Activated CD4-positive, alpha-beta T cell treated with anti-CD3 and anti-CD28 coated beads for 36 hours (primary cell): ENCODE results near the gene HNF1B. TPM values are rescaled to one million over a fixed set of nuclear protein-coding genes. Genes with fewer than 3 reads are reported as not detected.
"Not testable (repeated sequence)": the region's sequence is repeated elsewhere in the genome, so short reads cannot be mapped to it uniquely, and the experiment has no call there.

Experiments used
- ATAC-seq: fragments of 200-7000 bp; cut with Tn5 transposase; one replicate; pipeline ENCODE4 v1.10.0; 2021; ENCODE audit warnings: mild to moderate bottlenecking, moderate library complexity
- CTCF ChIA-PET: fragments of 350-600 bp; sonication (Branson Sonifier 250); formaldehyde crosslinking; loops from one replicate; lab custom pipeline; 2021; ENCODE audit warnings: antibody characterized with exemption; lab: Charles Lee
- POLR2A ChIA-PET: fragments of 350-600 bp; sonication (Branson Sonifier 250); formaldehyde crosslinking; loops from one replicate; lab custom pipeline; 2021; ENCODE audit warnings: antibody characterized with exemption, inconsistent platforms; lab: Charles Lee
- DNase-seq: peaks from one replicate; pipeline ENCODE4 v3.0.0-alpha.2; 2020
- H3K27ac Mint-ChIP-seq: one replicate; pipeline ENCODE4 v1.8.0; 2021; ENCODE audit warnings: mixed read lengths
- H3K27me3 Mint-ChIP-seq: one replicate; pipeline ENCODE4 v1.8.0; 2021; ENCODE audit warnings: mixed read lengths
- H3K36me3 Mint-ChIP-seq: one replicate; pipeline ENCODE4 v1.8.0; 2021; ENCODE audit warnings: low read depth, mixed read lengths
- H3K4me1 Mint-ChIP-seq: one replicate; pipeline ENCODE4 v1.8.0; 2021; ENCODE audit warnings: mixed read lengths
- H3K4me3 Mint-ChIP-seq: one replicate; pipeline ENCODE4 v1.8.0; 2021; ENCODE audit warnings: mild to moderate bottlenecking, moderate library complexity, mixed read lengths
- H3K9me3 Mint-ChIP-seq: one replicate; pipeline ENCODE4 v1.8.0; 2021; ENCODE audit warnings: low read depth, mixed read lengths
- intact Hi-C, 2 experiments: fragments of 100-400 bp; cut with DNase I in 1 of 2; cut with micrococcal nuclease in 1 of 2; formaldehyde crosslinking; loops; one replicate each; pipeline versions ENCODE4 v1.14.2 to v1.15.1; 2022 to 2024; cut with DNase I, micrococcal nuclease
- total RNA-seq, 2 experiments: library from RNA; stranded (reverse); gene quantifications; one replicate each; pipeline ENCODE4 v1.2.3, GENCODE V29; 2021

HNF1B gene, protein sequence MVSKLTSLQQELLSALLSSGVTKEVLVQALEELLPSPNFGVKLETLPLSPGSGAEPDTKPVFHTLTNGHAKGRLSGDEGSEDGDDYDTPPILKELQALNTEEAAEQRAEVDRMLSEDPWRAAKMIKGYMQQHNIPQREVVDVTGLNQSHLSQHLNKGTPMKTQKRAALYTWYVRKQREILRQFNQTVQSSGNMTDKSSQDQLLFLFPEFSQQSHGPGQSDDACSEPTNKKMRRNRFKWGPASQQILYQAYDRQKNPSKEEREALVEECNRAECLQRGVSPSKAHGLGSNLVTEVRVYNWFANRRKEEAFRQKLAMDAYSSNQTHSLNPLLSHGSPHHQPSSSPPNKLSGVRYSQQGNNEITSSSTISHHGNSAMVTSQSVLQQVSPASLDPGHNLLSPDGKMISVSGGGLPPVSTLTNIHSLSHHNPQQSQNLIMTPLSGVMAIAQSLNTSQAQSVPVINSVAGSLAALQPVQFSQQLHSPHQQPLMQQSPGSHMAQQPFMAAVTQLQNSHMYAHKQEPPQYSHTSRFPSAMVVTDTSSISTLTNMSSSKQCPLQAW
- total RNA-seq = not detected

DNA sequence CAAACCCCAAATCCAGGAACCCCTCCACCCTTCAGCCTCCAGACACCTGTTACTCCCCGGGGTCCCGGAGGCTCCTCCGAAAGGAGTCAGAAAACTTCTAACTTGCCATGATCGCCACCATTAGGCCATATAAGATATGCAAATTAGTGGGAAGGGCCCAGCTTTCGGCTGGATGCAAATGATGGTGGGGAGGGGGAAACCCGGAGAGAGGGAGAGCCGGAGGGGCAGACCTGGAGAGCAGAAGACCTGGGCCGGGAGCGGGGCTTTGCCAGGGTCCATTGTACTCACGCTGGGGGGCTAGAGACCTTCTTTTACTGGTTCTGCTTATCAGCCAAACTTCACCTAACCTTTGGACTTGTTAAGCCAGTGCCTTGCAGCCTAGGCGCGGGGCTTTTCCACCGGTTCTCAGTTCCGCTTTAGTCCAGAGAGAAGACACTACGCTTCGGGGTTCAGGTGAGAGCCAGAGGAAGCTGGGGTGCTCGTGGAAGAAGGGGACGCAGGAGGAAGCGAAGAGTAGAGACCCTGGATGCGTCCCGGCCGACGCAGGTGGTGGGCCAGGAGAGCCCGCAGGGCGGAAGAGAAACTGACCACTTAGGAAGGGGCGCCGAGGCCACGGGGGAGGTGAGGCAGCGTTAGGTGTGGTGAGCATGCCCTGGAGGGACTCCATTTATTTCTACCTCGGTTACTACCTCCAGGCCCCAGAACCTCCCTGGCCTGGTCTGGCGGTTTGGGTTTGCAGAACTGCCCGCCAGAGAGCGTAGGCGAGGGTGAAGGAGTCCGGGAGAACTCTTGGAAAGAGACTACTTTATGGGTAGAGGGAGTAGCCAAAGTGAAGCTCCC, at the start of gene HNF1B:
Gene HNF1B (minus strand): TSS at position 99 of the 840 bp plus-strand sequence. CDS start 175 bp downstream, outside the sequence.
- no peaks in the 10 kb centered on the region for H3K36me3 Mint-ChIP-seq
- POLR2A ChIA-PET = interaction anchor here (0.7 kb wide), 1 partner anchor 30 kb away, joined by 4 read pairs; no protein-coding TSS in a partner anchor

DNA sequence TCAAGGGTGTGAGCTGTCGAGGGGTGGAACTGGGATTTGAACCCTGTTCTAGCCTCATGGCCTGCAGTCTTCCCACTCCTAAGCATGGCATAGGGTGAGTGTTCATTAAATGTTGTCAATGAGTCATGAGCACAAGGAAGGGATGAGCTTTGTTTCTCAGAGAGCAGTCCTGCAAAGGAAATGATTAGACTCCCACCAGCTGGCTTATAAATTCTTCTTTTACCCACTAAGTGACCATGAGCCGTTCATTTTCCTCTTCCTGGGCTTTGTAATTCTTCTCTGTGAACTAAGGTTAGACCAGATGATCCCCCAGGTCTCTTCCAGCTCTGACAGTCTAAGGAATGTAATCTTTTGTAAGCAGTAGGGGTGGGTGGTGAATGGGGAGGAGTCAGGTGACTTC, 47.9 kb upstream of the HNF1B start:
- intact Hi-C loops = loop anchor here (5.0 to 10.0 kb wide), 3 partner anchors 50 to 418 kb away; partner anchors contain the start of genes DDX52 (in 2 of the 2) and C17orf78 (in 1 of the 2)
- ChIA-PET POLR2A (no interaction called here), CTCF (interaction anchor here (0.5 to 3.5 kb wide), 12 partner anchors 8 to 1205 kb away, joined by 3 to 16 read pairs (median 6); no protein-coding TSS in a partner anchor)
- Mint-ChIP-seq H3K4me1 (no peaks in the 10 kb centered on the region), H3K9me3 (no peaks in the 10 kb centered on the region), H3K27me3 (peaks cover 16% of the 10 kb centered on the region), H3K36me3 (no peaks in the 10 kb centered on the region), H3K4me3 (no peak overlapping the region), H3K27ac (no peak overlapping the region)
- ATAC-seq (no peak), DNase-seq (no peak)

More for the DNA sequence above, at the start of gene HNF1B:
- Mint-ChIP-seq H3K4me1 (peaks cover 19% of the 10 kb centered on the region), H3K27ac (no peak within 1 kb of the TSS), H3K27me3 (peaks cover 63% of the 10 kb centered on the region), H3K4me3 (peak within 1 kb of the TSS; percentile 10), H3K9me3 (no peaks in the 10 kb centered on the region)
- intact Hi-C loops = loop anchor here in 1 of 2 experiments (5.0 kb wide), 4 partner anchors 32 to 808 kb away; partner anchors contain the start of gene LHX1
- DNase-seq = peak; percentile 46
- CTCF ChIA-PET = interaction anchor here (0.7 to 2.6 kb wide), 4 partner anchors 14 to 46 kb away, joined by 3 to 12 read pairs (median 5); no protein-coding TSS in a partner anchor
- ATAC-seq = peak; percentile 49

DNA sequence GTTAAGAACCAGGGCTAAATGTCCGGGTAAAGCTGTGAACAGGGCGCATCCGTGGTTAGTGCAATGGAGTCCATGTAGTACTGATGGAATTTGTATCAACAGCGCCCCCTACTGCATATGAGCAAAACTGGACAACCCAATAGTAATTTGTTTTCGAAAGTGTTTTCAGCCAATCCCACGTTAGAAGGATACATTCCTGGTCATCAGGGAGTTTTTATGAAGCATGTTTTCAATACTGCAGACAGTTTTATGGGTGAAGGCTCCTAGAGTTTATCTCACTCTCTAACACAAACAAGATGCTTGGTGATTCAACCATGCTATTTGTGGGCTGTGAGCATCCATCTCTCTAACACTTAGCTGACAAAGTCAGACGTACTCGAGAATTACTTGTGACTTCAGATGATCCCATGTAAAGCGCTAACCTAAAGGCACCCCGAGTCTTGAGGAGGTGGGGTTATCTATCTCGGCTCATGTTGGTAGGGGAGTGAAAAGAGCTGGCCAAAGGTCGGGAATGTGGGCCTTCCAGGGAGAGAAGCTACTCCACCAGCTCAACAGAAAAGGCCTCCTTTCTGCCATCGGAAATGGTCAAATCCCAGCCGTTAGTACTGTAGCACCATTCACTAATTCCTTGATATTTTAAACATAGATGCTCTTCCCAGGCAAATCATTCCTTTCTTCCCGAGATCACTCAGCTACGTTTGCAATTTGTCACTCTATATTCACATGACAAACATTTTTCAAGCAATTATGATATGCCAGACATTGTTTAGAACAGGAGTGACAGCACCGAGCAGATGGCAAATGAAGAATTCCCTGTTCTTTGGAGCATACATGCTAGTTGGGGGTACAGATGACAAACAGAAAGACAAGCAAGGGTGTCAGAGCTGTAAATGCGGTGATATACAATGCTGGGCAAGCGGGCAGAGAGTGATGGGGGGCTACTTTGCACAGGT, 46.9 kb upstream of the HNF1B start:
- Mint-ChIP-seq H3K4me1 (no peaks in the 10 kb centered on the region), H3K27me3 (peaks cover 18% of the 10 kb centered on the region), H3K27ac (no peak overlapping the region), H3K4me3 (no peak overlapping the region), H3K9me3 (no peaks in the 10 kb centered on the region), H3K36me3 (no peaks in the 10 kb centered on the region)
- ChIA-PET CTCF (interaction anchor here (0.6 to 3.5 kb wide), 24 partner anchors 9 to 947 kb away, joined by 3 to 16 read pairs (median 4); no protein-coding TSS in a partner anchor), POLR2A (no interaction called here)
- intact Hi-C loops = loop anchor here (1.0 to 10.0 kb wide), 5 partner anchors 49 to 417 kb away; partner anchors contain the start of genes DDX52 (in 2 of the 2) and C17orf78 (in 1 of the 2)
- DNase-seq = peak; percentile 72
- ATAC-seq = peak; percentile 98

DNA sequence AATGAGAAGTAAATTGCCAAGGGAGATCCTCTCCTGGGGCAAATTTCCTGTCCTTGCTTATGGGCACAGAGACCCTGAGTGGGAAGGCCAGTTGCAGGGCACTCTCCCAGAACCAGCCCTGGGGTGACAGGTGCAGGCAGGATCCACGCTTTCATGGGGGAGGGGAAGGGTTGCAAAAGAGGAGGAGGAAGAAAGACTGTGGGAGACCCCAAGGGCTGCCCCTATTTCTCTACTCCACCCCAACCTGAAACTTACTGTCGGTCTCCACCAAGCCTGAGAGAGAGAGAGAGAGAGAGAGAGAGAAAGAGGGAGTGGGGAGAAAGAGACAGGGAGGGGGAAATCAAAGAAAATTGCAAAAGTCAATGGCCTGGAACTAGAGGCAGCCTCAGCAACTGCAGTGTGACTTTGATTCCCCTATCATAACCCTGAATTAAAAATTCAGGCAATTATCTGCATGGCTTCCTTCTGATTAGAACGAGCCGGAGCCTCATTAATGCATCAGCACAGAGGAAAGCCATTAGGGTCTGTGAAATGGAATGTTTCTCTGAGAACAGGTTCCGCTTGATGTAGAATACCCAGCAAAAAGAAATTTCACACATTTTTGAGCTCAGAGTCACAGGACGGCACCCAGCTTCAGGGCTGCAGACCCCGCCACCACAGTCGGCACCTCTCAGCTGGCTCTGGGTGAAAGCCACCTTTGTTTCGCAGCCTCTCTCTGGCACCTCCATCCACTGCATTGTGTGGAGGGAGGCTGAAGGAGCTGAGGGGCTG, 45.1 kb upstream of the HNF1B start:
- no peak overlapping the region for H3K4me3 Mint-ChIP-seq
- ATAC-seq (no peak), DNase-seq (no peak)
- peaks cover 23% of the 10 kb centered on the region for H3K27me3 Mint-ChIP-seq
- no peaks in the 10 kb centered on the region for H3K9me3 Mint-ChIP-seq
- ChIA-PET CTCF (interaction anchor here (0.6 to 3.5 kb wide), 6 partner anchors 44 to 170 kb away, joined by 3 to 16 read pairs (median 5); no protein-coding TSS in a partner anchor), POLR2A (no interaction called here)
- no peaks in the 10 kb centered on the region for H3K36me3 Mint-ChIP-seq
- intact Hi-C loops = loop anchor here (5.0 to 10.0 kb wide), 3 partner anchors 48 to 415 kb away; partner anchors contain the start of genes DDX52 (in 2 of the 2) and C17orf78 (in 1 of the 2)
- no peaks in the 10 kb centered on the region for H3K4me1 Mint-ChIP-seq
- H3K27ac Mint-ChIP-seq = no peak overlapping the region

DNA sequence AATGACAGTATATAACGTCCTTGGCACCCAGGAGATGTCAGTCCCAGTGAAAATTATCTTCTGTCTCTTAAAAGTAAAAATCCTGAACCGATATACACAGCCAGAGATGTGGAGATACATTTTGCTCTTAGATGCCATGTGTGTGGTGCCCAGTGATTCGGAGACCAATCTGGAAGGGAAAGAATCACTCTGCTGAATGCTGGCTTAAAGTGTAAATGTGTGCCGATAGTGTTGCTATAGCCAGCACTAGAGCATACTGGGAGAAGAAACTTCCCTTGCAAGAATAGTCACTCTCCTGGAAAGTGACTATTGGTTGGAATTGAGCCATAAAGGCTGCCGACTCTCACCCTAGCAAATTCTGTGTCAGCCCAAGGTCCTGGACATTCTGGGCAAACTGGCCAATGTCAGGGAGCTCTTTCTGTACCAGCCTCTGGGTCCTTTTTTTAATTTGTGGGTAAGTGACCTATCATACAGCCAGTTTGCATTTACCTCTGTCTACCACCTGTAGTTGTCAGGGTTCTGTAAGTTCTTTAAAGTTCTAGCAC, 44.2 kb upstream of the HNF1B start:
- H3K36me3 Mint-ChIP-seq = no peaks in the 10 kb centered on the region
- ChIA-PET POLR2A (no interaction called here), CTCF (interaction anchor here (0.8 kb wide), 1 partner anchor 86 kb away, joined by 4 read pairs; no protein-coding TSS in a partner anchor)
- DNase-seq = no peak
- no peaks in the 10 kb centered on the region for H3K4me1 Mint-ChIP-seq
- H3K27ac Mint-ChIP-seq = no peak overlapping the region
- no peak overlapping the region for H3K4me3 Mint-ChIP-seq
- intact Hi-C loops = no loop called here
- no peak for ATAC-seq
- no peaks in the 10 kb centered on the region for H3K9me3 Mint-ChIP-seq
- H3K27me3 Mint-ChIP-seq = peaks cover 30% of the 10 kb centered on the region

DNA sequence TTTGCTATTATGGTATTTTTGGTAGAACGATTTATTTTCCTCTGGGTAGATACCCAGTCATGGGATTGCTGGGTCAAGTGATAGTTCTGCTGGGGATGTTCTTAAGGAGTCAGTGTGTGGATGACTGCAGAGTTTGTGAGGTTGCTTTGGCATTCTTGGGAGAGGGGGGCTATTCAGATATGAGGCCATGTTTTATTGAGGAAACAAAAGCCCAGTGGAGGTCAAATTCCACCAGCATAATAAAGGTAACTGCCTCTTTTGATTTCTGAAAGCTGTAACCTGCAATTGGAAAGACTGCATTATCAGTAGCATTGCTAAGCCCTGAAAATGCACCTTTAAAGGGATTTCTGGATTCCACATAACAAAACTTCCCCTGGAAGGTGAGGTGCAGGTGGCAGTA, 43.7 kb upstream of the HNF1B start:
- ATAC-seq (no peak), DNase-seq (no peak)
- Mint-ChIP-seq H3K4me1 (no peaks in the 10 kb centered on the region), H3K4me3 (no peak overlapping the region), H3K27me3 (peaks cover 35% of the 10 kb centered on the region), H3K9me3 (no peaks in the 10 kb centered on the region), H3K36me3 (no peaks in the 10 kb centered on the region), H3K27ac (no peak overlapping the region)
- intact Hi-C loops = no loop called here
- POLR2A ChIA-PET = no interaction called here
- CTCF ChIA-PET = interaction anchor here (0.8 kb wide), 1 partner anchor 86 kb away, joined by 4 read pairs; no protein-coding TSS in a partner anchor

DNA sequence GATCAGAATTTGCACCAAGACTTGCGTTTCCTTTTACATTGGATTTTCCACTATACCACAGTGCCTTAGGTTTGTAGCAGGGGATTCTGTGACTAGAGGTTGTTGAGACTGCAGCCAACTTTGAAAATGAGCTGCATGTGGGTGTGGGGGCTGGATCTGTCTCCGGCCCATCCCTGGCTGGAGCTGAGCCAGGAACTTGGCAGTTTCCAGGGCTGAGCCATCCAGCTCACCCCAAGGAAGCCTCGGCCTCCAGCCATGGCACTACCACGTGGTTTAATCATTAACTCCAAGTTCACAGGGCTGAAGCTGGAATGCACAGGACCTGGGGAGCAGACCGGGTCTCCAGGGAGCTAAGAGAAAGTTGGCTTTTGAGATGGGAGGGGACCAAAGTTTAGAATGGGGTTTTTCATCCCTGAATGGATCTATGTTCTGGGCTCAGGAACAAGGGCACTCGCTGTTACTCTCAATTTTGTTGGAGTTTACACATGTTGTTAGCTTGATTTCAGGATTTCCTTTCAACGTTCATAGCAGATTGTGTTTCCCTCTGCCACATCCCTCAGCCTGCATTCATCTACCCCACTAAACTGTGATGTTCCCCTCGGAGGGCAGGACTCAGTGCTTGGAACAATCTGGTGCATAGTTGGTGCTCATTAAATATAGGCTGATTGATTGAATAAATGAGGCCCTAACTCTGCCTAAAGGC, 42.3 kb upstream of the HNF1B start:
- H3K27me3 Mint-ChIP-seq = peaks cover 43% of the 10 kb centered on the region
- no peaks in the 10 kb centered on the region for H3K9me3 Mint-ChIP-seq
- ChIA-PET CTCF (interaction anchor here (0.6 kb wide), 3 partner anchors 151 to 1484 kb away, joined by 3 read pairs; no protein-coding TSS in a partner anchor), POLR2A (interaction anchor here (0.6 kb wide), 1 partner anchor 337 kb away, joined by 8 read pairs; no protein-coding TSS in a partner anchor)
- no peaks in the 10 kb centered on the region for H3K4me1 Mint-ChIP-seq
- intact Hi-C loops = no loop called here
- no peak for ATAC-seq
- DNase-seq = no peak
- H3K36me3 Mint-ChIP-seq = no peaks in the 10 kb centered on the region
- H3K27ac Mint-ChIP-seq = no peak overlapping the region
- no peak overlapping the region for H3K4me3 Mint-ChIP-seq

DNA sequence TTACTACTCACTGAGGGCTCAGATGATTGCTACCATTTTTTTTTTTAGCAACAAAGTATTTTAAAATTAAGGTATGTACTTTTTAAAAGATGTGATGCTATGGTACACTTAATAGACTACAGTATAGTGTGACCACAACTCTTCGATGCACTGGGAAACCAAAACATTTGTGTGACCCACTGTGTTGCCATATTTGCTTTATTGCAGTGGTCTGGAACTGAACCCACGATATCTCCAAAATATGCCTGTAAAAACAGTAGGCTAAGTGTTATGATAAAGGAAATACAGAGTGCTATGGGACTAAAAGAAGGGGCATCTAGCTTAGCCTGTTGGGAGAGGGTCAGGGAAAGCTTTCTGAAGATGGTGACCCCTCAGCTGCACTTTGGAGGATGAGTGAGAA, 41.6 kb upstream of the HNF1B start:
- DNase-seq = no peak
- H3K4me3 Mint-ChIP-seq = no peak overlapping the region
- no peak overlapping the region for H3K27ac Mint-ChIP-seq
- H3K27me3 Mint-ChIP-seq = peaks cover 43% of the 10 kb centered on the region
- intact Hi-C loops = no loop called here
- ChIA-PET CTCF (interaction anchor here (0.6 kb wide), 1 partner anchor 396 kb away, joined by 3 read pairs; no protein-coding TSS in a partner anchor), POLR2A (no interaction called here)
- H3K36me3 Mint-ChIP-seq = no peaks in the 10 kb centered on the region
- H3K4me1 Mint-ChIP-seq = no peaks in the 10 kb centered on the region
- no peaks in the 10 kb centered on the region for H3K9me3 Mint-ChIP-seq
- no peak for ATAC-seq

DNA sequence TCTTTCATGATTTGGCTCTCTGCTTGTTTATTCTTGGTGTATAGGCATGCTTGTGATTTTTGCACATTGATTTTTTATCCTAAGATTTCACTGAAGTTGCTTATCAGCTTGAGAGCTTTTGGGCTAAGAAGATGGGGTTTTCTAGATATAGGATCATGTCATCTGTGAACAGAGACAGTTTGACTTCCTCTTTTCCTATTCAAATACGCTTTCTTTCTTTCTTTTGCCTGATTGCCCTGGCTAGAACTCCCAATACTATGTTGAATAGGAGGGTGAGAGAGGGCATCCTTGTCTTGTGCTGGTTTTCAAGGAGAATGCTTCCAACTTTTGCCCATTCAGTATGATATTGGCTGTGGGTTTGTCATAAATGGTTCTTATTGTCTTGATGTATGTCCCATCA, 37.6 kb upstream of the HNF1B start:
- intact Hi-C loops, POLR2A ChIA-PET, H3K36me3 Mint-ChIP-seq, H3K27ac Mint-ChIP-seq, H3K4me3 Mint-ChIP-seq, CTCF ChIA-PET, H3K4me1 Mint-ChIP-seq, ATAC-seq, DNase-seq, H3K9me3 Mint-ChIP-seq: not testable (repeated sequence)
- H3K27me3 Mint-ChIP-seq = peaks cover 30% of the 10 kb centered on the region
